Amniotic epithelial cell (primary cell): ENCODE results near the gene ERCC8.
"Not testable (repeated sequence)": the region's sequence is repeated elsewhere in the genome, so short reads cannot be mapped to it uniquely, and the experiment has no call there.

Experiments
- DNase-seq: peaks from one replicate; pipeline ENCODE4 v3.0.0-alpha.2; 2010; ENCODE audit warnings: low read depth

ERCC8 gene

GRCh38 chr5:60916646-60917045, 28.2 kb downstream of the ERCC8 start:
- peak; percentile 12 for DNase-seq

GRCh38 chr5:60903356-60903755, 41.5 kb downstream of the ERCC8 start:
- DNase-seq, result no peak

DNA sequence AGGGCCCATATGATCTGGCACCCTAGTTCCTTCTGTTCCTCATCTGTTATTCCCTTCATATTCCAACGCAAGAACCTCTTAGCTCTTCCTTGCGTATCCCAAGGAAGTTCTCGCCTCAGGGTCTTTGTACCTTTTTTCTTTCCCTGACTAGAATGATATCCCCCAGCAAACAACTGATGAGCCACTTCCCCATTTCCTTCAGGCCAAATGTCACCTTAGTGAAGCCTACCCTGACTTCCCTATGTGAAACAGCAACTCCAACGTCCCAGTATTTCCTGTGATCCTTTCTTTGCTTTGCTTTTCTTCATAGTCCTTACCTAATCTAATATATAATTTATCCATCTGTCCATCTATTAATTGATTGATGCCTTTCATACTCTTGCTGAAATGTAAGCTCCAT, 47.9 kb downstream of the ERCC8 start:
- DNase-seq, result no peak

GRCh38 chr5:60893521-60893920, 51.3 kb downstream of the ERCC8 start:
- DNase-seq, result no peak

DNA sequence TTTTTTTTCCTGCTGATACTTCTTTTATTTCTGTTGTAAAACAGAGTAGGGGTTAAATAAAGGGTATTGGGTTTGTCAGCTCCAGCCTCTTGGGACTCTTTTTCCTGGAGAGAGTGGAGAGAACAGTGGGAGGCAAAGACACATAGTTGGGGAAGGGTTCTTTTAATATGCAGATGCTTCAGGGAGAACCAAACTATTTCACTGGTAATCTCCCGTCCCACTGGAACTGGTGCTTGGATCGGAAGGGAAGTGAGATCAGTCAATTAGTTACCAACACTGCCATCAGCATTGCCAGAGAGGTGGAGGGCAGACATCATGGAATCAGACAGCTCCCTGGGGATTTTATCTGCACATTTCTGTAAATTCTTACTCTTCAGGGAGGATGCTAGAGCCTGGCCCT, 53.2 kb downstream of the ERCC8 start:
- DNase-seq, result no peak

DNA sequence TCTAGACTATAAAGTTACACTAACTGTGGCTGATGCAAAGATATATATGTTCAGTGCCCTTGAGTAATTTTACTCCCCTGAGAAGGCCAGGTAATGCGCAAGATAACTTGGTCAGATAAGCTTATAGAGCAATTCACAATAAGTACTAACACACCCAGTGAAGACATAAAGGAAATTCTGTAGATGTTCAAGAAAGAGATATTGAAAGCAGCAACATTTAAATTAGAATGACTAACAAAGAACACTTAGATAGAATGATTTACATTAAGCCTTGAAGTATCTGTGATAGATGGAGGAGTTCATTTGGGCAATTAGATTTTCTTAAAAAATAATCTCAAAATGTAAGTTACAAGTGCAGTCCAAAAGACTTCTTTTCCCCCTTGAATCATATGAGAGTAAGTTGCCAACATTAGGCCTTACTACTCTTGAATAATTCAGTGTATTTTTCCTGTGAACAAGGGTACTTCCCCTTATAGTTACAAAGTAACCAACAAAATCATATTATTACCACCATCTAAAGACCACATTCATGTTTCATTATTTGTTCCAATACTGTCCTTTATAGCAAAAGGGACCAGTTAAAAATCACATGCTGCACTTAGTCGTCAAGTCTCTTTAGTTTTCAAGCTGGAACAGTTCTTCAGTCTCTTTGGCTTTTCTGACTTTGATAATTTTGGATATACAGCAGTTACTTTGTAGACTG, 56.4 kb downstream of the ERCC8 start:
- DNase-seq, result no peak

DNA sequence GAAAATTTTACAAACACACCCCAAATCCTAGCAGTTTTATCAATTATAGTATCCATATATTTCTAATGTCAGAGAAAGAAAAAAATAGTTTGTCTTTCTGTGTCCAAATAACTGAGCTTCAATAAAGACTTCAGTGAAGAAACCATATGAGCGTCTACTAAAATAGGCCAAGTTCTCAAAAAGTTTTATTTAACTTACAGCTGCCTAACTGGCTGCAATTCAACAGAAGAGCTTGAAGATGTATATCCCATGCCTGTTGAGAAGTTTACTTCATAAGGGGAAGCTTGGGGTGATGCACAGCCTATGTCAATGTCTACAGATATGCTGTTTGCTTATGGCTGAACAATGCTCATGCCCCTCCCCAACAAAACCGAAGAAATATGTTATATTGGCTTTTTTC, 57.1 kb downstream of the ERCC8 start:
- DNase-seq, result no peak

DNA sequence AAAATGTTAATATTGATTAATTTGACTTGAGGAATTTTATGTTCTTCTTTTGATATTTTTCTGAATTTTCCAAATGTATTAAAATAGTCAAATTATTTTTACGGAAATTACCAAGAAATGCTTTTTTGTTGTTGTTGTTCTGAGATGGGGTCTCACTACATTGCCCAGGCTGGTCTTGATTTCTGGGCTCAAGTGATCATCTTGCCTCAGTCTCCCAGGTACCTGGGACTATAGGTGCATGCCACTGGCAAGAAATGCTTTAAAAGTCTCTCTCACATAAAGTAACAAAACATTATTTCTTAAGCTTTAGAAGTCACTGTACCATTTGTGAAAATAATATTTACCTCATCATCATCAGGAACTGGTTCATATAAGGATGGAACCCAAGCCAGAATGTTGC, 57.8 kb downstream of the ERCC8 start:
- DNase-seq, result no peak

GRCh38 chr5:60886158-60886557, 58.7 kb downstream of the ERCC8 start:
- DNase-seq, result no peak

DNA sequence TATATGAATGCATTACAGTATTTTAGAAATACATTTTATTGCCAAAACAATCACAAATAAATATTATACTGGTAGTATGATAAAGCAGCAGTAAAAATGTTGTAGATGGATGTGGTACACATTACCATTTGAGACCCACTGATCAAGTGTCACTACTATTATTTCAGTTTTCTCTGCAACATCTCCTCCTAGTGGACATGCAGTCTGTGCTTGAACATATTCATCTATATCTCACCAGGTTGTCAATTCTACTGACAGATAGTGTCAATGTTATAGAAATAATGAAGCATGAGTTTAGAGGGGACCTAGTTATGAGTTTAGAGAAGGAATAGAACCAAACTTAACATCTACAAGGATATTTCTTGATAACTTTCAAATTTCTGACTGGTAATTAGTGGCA, 61.6 kb downstream of the ERCC8 start:
- peak; percentile 14 for DNase-seq

- DNase-seq, result no peak
Measured at GRCh38 chr5:60872892-60873291, 72.0 kb downstream of the ERCC8 start.

- DNase-seq, result no peak
Measured at GRCh38 chr5:60870857-60871256, 74.0 kb downstream of the ERCC8 start.

DNA sequence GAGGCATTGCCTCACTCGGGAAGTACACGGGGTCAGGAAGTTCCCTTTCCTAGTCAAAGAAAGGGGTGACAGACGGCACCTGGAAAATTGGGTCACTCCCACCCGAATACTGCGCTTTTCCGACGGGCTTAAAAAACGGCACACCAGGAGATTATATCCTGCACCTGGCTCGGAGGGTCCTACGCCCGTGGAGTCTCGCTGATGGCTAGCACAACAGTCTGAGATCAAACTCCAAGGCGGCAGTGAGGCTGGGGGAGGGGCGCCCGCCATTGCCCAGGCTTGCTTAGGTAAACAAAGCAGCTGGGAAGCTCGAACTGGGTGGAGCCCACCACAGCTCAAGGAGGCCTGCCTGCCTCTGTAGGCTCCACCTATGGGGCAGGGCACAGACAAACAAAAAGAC, 84.3 kb downstream of the ERCC8 start:
- DNase-seq, result not testable (repeated sequence)

GRCh38 chr5:60856066-60856465, 88.8 kb downstream of the ERCC8 start:
- peak; percentile 89 for DNase-seq

GRCh38 chr5:60852940-60853339, 91.9 kb downstream of the ERCC8 start:
- no peak for DNase-seq

- DNase-seq, result no peak
Measured at GRCh38 chr5:60852317-60852716, 92.6 kb downstream of the ERCC8 start.

GRCh38 chr5:60851626-60852025, 93.2 kb downstream of the ERCC8 start:
- no peak for DNase-seq

GRCh38 chr5:60846298-60846697, 98.6 kb downstream of the ERCC8 start:
- DNase-seq, result no peak

- peak; percentile 21 for DNase-seq
Measured at GRCh38 chr5:60843936-60844905, 100.6 kb downstream of the ERCC8 start, which contains the start of gene ELOVL7. TSS of gene ELOVL7 (minus strand) at chr5:60844269. CDS start at chr5:60787397, 56,872 bp downstream.

DNA sequence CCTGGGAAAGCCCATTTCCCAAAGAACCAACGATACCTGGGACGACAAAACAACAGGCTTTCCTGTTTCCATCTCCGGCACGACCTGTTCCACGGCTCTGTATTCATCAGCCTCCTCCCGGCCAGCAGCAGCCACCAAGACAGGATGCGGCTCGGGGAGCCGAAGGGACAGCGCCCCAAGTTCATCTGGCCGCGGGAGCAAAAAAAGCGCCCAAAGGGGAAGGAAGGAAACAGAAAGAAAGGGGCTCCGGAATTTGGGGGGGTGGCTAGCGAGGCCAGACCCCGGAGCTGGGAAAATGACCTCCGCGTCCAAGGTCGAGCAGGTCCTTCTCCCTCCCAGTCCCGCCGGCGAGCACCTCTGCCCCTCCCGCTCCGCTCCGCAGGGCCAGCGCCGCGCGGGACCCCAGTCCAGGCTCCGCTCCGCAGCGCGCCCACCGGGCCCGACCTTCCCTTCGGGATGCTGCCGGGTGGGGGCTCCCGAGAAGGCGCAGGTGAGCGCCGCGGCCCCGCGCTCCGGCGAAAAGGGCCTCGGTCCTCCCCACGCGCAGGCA, 101.4 kb downstream of the ERCC8 start:
- no peak for DNase-seq

GRCh38 chr5:60842871-60843385, 101.9 kb downstream of the ERCC8 start:
- no peak for DNase-seq

DNA sequence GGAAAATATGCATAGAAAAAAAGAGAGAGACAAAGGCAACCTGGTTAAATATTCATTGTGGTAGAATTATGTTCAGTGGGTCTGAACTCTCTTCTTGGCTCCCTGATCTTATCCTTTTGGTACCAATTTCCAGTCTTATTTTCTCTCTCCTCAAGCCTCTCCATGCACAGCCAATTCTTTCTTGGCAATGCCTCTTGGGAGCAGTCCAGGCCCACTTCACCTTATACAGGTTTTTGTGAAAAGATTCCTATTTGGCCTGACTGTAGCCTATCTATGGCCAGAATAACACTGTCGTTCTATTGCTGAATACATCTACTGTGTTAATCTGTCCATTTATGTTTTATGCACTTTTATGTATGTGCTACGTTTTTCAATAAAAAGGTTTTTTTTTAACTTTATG, 103.5 kb downstream of the ERCC8 start:
- no peak for DNase-seq

DNA sequence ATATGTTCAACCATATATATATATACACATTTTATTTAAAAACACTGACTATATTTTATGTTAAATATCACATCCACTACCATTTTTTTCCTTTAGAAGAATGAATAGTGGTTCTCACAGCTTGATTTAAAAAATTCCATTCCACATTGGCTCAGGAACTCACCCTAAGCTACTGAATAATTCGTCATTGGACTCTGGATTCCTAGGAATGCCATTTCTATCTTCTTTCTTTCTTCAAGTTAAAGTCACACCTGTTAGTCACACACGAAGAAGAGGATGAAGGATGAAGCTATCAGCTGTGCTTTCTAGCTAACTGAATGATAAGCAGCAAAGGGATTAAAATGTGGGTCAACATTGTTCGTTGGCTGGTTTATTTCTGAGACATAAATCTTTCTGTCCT, 108.7 kb downstream of the ERCC8 start:
- no peak for DNase-seq
